Measurements from ENCODE around the gene LAD1. TPM values are rescaled to one million over a fixed set of nuclear protein-coding genes. Genes with fewer than 3 reads are reported as not detected.

The LAD1 gene
- polyA plus RNA-seq, 2 of the 4 experiments (the other 2 are of a cell fraction): 0.19 to 1.1 TPM

GRCh38 chr1:201421041-201421440 lies 21.9 kb upstream of the LAD1 start:
- H3K9me3 ChIP-seq: no peaks in the 10 kb centered on the region
- 72% methylated on average over 8 of the region's 8 CpGs for WGBS (ENCODE audit: missing lambda C conversion rate)
- H3K4me3 ChIP-seq: no peak overlapping the region
- no peak overlapping the region for H3K27ac ChIP-seq
- CTCF ChIA-PET: interaction anchor here (1.2 to 3.8 kb wide), 4 partner anchors 11 to 92 kb away, joined by 3 to 26 read pairs (median 6); no protein-coding TSS in a partner anchor
- POLR2A ChIA-PET: no interaction called here
- DNase-seq (ENCODE audit: low read depth in 1 of 2, low spot score in 1 of 2) (no peak), ATAC-seq (no peak; a peak in 1 of 6 replicates), FAIRE-seq (no peak)
- H3K4me2 ChIP-seq: no peak overlapping the region
- no peaks in the 10 kb centered on the region for H3K4me1 ChIP-seq
- TF ChIP-seq KDM1A (IDR thresholded peaks at IDR 0.05; ENCODE audit: low read depth): no peak
- no peak for TF ChIP-seq RFX5 (IDR thresholded peaks at IDR 0.05)
- no peak for TF ChIP-seq CHD4 (IDR thresholded peaks at IDR 0.05; ENCODE audit: borderline replicate concordance)
- TF ChIP-seq BHLHE40 (IDR thresholded peaks at IDR 0.05; ENCODE audit: low read depth, low read length): no peak
- TF ChIP-seq GATA3 (IDR thresholded peaks at IDR 0.05; ENCODE audit: borderline replicate concordance): no peak
- TF ChIP-seq ATOH8 (CRISPR knock-in tag; IDR thresholded peaks at IDR 0.05; ENCODE audit: low read depth): no peak
- TF ChIP-seq CEBPB (IDR thresholded peaks at IDR 0.05): no peak
- TF ChIP-seq HES2 (IDR thresholded peaks at IDR 0.05): no peak
- TF ChIP-seq HEYL (CRISPR knock-in tag; IDR thresholded peaks at IDR 0.05): no peak
- TF ChIP-seq NR3C1 (IDR thresholded peaks at IDR 0.05): no peak

DNA sequence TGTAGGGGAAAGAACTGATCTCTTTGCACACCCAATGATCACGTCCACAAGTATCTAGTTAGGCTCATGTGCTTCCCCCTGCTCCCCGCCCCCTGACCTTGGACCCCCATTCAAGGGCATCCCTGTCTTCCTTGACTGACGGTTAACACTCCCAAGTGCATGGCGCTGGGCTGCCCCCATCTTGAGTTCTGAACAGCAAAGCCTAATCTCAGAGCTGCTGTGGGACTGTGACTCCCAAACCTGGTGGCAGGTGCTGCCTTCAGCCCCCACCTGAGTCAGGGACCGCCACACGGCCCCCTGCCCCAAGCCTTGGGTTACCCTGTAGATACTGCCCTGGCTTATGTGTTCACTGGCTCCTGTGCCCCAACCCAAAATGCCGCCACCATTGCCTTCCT lies 21.5 kb upstream of the LAD1 start:
- ATAC-seq (no peak), FAIRE-seq (no peak), DNase-seq (ENCODE audit: low read depth in 1 of 2, low spot score in 1 of 2) (no peak)
- Histone ChIP-seq H3K4me3 (no peak overlapping the region), H3K4me1 (no peaks in the 10 kb centered on the region), H3K4me2 (no peak overlapping the region), H3K9me3 (no peaks in the 10 kb centered on the region), H3K27ac (no peak overlapping the region)
- no peak for TF ChIP-seq BHLHE40 (IDR thresholded peaks at IDR 0.05; ENCODE audit: low read depth, low read length)
- TF ChIP-seq CEBPB (IDR thresholded peaks at IDR 0.05): no peak
- no peak for TF ChIP-seq ZC3H11A (IDR thresholded peaks at IDR 0.05)
- no peak for TF ChIP-seq FOXS1 (CRISPR knock-in tag; IDR thresholded peaks at IDR 0.05)
- TF ChIP-seq MAX (IDR thresholded peaks at IDR 0.05): no peak
- TF ChIP-seq, protein P1, sequence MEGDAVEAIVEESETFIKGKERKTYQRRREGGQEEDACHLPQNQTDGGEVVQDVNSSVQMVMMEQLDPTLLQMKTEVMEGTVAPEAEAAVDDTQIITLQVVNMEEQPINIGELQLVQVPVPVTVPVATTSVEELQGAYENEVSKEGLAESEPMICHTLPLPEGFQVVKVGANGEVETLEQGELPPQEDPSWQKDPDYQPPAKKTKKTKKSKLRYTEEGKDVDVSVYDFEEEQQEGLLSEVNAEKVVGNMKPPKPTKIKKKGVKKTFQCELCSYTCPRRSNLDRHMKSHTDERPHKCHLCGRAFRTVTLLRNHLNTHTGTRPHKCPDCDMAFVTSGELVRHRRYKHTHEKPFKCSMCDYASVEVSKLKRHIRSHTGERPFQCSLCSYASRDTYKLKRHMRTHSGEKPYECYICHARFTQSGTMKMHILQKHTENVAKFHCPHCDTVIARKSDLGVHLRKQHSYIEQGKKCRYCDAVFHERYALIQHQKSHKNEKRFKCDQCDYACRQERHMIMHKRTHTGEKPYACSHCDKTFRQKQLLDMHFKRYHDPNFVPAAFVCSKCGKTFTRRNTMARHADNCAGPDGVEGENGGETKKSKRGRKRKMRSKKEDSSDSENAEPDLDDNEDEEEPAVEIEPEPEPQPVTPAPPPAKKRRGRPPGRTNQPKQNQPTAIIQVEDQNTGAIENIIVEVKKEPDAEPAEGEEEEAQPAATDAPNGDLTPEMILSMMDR (IDR thresholded peaks at IDR 0.05): no peak
- TF ChIP-seq EP300 (IDR thresholded peaks at IDR 0.05): no peak
- no peak for TF ChIP-seq MYC (IDR thresholded peaks at IDR 0.05; ENCODE audit: borderline replicate concordance, low read length)
- no peak for TF ChIP-seq ZSCAN20 (CRISPR knock-in tag; IDR thresholded peaks at IDR 0.05)
- CTCF ChIA-PET: interaction anchor here (1.1 to 3.8 kb wide), 6 partner anchors 11 to 92 kb away, joined by 3 to 26 read pairs (median 4); no protein-coding TSS in a partner anchor
- POLR2A ChIA-PET: no interaction called here
- 50% methylated on average over 7 of the region's 7 CpGs for WGBS (ENCODE audit: missing lambda C conversion rate)

DNA sequence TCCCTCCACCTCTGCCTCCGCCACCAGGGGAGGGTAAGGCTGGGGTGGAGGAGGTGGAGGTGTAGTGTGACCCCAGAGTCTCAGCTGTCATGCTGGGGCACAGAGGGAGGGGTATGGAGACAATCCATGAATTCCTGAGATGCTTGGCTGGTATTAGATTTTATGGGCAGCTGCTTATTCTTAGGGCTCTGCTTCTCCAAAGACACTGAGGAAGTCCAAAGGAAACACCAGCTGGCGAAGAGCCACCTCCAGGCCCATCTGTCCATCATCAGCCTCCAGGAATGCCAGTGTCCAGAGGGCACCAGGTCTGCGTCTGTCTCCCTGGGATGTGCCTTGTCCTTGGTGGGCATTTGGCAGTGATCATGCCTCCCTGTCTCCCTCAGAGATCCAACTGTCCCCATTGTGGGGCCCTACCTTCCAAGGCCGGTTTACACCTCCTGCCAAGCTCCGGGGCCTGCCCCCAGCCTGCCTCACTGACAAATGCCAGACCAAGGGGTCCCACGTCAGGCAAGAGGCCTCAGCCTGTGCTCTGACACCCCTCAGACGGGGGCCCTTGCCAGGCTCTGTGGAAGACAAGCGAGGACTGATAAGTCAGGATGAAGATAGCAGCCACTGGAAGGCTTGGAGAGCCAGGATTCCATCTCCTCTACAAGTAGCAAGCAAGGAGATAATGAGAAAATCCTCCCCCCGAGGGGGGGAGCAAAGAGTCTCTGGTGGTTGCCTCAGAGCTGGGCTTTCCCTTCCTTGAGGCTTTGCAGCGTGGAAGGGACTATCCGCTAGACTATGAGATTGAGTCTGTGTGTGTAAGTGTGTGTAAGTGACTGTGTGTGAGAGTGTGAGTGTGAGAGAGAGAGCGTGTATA lies 20.9 kb upstream of the LAD1 start:
- TF ChIP-seq HES2 (IDR thresholded peaks at IDR 0.05) (no peak), CHD4 (IDR thresholded peaks at IDR 0.05; ENCODE audit: borderline replicate concordance) (no peak), HOXB5 (CRISPR knock-in tag; IDR thresholded peaks at IDR 0.05) (no peak), HOXB13 (CRISPR knock-in tag; IDR thresholded peaks at IDR 0.05; ENCODE audit: low read depth) (no peak), CHD2 (IDR thresholded peaks at IDR 0.05; ENCODE audit: low read length, partially characterized antibody) (no peak), GATA3 (IDR thresholded peaks at IDR 0.05; ENCODE audit: borderline replicate concordance) (no peak), FOXS1 (CRISPR knock-in tag; IDR thresholded peaks at IDR 0.05) (no peak), POLR2A (IDR thresholded peaks at IDR 0.05; ENCODE audit: low read length) (no peak), NFE2L2 (conservative IDR thresholded peaks at IDR 0.05; ENCODE audit: low read length) (no peak), HOXA7 (CRISPR knock-in tag; IDR thresholded peaks at IDR 0.05) (no peak), KDM5A (IDR thresholded peaks at IDR 0.05) (no peak)
- TF ChIP-seq, protein P1 (IDR thresholded peaks at IDR 0.05): no peak
- no peak for ATAC-seq
- Histone ChIP-seq H3K27ac (no peak overlapping the region), H3K4me1 (no peaks in the 10 kb centered on the region), H3K9me3 (no peaks in the 10 kb centered on the region), H3K4me3 (no peak overlapping the region), H3K4me2 (no peak overlapping the region)
- no peak for FAIRE-seq
- POLR2A ChIA-PET: no interaction called here
- 57% methylated on average over 9 of the region's 12 CpGs for WGBS (ENCODE audit: missing lambda C conversion rate)
- no peak for DNase-seq (ENCODE audit: low read depth in 1 of 2, low spot score in 1 of 2)
- CTCF ChIA-PET: interaction anchor here (1.1 to 3.8 kb wide), 6 partner anchors 10 to 93 kb away, joined by 3 to 26 read pairs (median 4); no protein-coding TSS in a partner anchor

Measured in A549 (cell line).